ENCODE results near the gene IL17B. TPM values are rescaled to one million over a fixed set of nuclear protein-coding genes. Genes with fewer than 3 reads are reported as not detected.

The IL17B gene
- total RNA-seq, 1 donor from 2014 or later, result not detected

- Histone ChIP-seq H3K9me3 (replicated peaks) (no peaks in the 10 kb centered on the region), H3K4me1 (peaks cover 26% of the 10 kb centered on the region), H3K4me3 (no peak overlapping the region), H3K27ac (replicated peaks) (no peak overlapping the region), H3K27me3 (ENCODE audit: low read depth) (no peaks in the 10 kb centered on the region), H3K36me3 (no peaks in the 10 kb centered on the region)
- no peak for DNase-seq
- intact Hi-C loops (cut with micrococcal nuclease), result no loop called here
- TF ChIP-seq CTCF (IDR thresholded peaks at IDR 0.05; ENCODE audit: borderline replicate concordance), result peak; percentile 84
Observed at GRCh38 chr5:149367249-149367971, 11.7 kb downstream of the IL17B start.

- no peak overlapping the region for H3K4me3 ChIP-seq
- TF ChIP-seq CTCF (IDR thresholded peaks at IDR 0.05; ENCODE audit: borderline replicate concordance), result no peak
- no peaks in the 10 kb centered on the region for H3K27me3 ChIP-seq (ENCODE audit: low read depth)
- no peaks in the 10 kb centered on the region for H3K9me3 ChIP-seq (replicated peaks)
- H3K4me1 ChIP-seq, result peaks cover 16% of the 10 kb centered on the region
- DNase-seq, result no peak
- no peak overlapping the region for H3K27ac ChIP-seq (replicated peaks)
- intact Hi-C loops (cut with micrococcal nuclease), result no loop called here
- no peaks in the 10 kb centered on the region for H3K36me3 ChIP-seq
Observed at GRCh38 chr5:149366169-149366729, 12.8 kb downstream of the IL17B start.

- no peak overlapping the region for H3K4me3 ChIP-seq
- H3K27me3 ChIP-seq (ENCODE audit: low read depth), result no peaks in the 10 kb centered on the region
- no peak overlapping the region for H3K27ac ChIP-seq (replicated peaks)
- no peaks in the 10 kb centered on the region for H3K9me3 ChIP-seq (replicated peaks)
- peaks cover 8% of the 10 kb centered on the region for H3K4me1 ChIP-seq
- H3K36me3 ChIP-seq, result no peaks in the 10 kb centered on the region
- intact Hi-C loops (cut with micrococcal nuclease), result no loop called here
- TF ChIP-seq CTCF (IDR thresholded peaks at IDR 0.05; ENCODE audit: borderline replicate concordance), result no peak
- DNase-seq, result no peak
Observed at GRCh38 chr5:149365418-149365817, 13.7 kb downstream of the IL17B start.

- no peak for TF ChIP-seq CTCF (IDR thresholded peaks at IDR 0.05; ENCODE audit: borderline replicate concordance)
- Histone ChIP-seq H3K9me3 (replicated peaks) (no peaks in the 10 kb centered on the region), H3K4me3 (no peak overlapping the region), H3K4me1 (peaks cover 6% of the 10 kb centered on the region), H3K36me3 (no peaks in the 10 kb centered on the region), H3K27ac (replicated peaks) (no peak overlapping the region), H3K27me3 (ENCODE audit: low read depth) (no peaks in the 10 kb centered on the region)
- no peak for DNase-seq
- intact Hi-C loops (cut with micrococcal nuclease), result no loop called here
Observed at GRCh38 chr5:149364719-149365118, 14.4 kb downstream of the IL17B start.

- intact Hi-C loops (cut with micrococcal nuclease), result no loop called here
Observed at GRCh38 chr5:149363936-149364335, 15.2 kb downstream of the IL17B start.

More at GRCh38 chr5:149363936-149364335, 15.2 kb downstream of the IL17B start:
- no peaks in the 10 kb centered on the region for H3K27me3 ChIP-seq (ENCODE audit: low read depth)
- DNase-seq, result no peak
- no peaks in the 10 kb centered on the region for H3K9me3 ChIP-seq (replicated peaks)
- H3K36me3 ChIP-seq, result no peaks in the 10 kb centered on the region
- no peak for TF ChIP-seq CTCF (IDR thresholded peaks at IDR 0.05; ENCODE audit: borderline replicate concordance)
- peaks cover 6% of the 10 kb centered on the region for H3K4me1 ChIP-seq
- H3K4me3 ChIP-seq, result no peak overlapping the region
- H3K27ac ChIP-seq (replicated peaks), result no peak overlapping the region

All from left ventricle myocardium inferior (tissue), 1 donor.